NOMO-1 (cell line): ENCODE results near the gene NAALADL1.
A peak's percentile ranks its signal among the peaks of the same experiment; 100 is the strongest.
"Not testable (repeated sequence)": the region's sequence is repeated elsewhere in the genome, so short reads cannot be mapped to it uniquely, and the experiment has no call there.

ENCODE experiments used
- DNase-seq, 2 experiments: peaks; one replicate each; lab custom pipeline; 2025; ENCODE audit not compliant: unreplicated experiment in 2 of 2; lab: John Stamatoyannopoulos, UW

Gene NAALADL1

DNA sequence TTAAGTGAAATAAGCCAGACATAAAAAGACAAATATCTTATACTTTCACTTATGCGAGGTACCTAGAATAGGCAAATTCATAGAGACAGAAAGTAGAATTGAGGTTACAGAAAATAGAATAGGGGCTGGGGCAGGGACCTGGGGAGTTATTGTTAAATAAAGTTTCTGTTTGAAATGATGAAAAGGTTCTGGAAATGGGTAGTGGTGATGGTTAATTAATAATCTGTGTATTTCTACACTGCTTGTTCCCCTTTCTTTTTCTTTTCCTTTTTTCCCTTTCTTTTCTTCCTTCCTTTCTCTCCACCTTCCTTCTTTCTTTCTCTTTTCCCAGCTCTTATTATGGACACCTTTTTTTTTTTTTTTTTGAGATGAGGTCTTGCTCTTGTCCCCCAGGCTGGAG, 2.8 kb downstream of the NAALADL1 start:
- DNase-seq = no peak

DNA sequence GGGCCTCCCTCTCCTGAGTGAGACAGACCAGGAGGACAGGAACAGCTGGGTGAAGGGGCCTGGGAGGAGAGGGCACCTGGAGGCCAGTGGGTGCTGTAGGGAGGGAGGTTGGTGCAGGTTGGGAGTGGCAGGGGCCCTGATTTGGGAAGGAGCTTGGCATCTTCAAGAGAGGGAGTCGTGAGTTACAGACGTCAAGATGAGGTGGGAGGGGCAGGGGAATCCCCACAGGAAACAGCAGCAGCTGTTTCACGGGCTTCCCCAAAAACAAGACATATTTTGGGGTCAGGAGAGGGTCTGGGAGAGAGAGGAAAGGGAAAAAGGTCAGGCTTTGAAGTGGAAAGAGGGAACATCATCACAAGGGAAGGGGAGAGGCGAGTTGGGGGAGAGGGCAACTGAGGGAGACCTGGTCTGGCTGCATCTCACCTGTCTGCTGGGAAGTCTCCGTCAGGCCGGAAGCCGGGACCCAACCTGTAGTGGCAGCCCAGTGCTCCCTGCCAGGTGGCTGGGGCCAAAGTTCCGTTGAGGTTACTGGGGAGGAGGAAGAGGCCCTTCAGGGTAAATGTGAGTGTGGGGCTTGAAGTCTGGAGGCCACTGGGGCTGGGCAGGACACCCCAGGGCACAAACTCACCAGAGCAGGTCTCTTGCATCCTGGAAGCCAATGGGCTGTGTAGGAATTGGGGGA, 4.4 kb downstream of the NAALADL1 start:
- DNase-seq = no peak

DNA sequence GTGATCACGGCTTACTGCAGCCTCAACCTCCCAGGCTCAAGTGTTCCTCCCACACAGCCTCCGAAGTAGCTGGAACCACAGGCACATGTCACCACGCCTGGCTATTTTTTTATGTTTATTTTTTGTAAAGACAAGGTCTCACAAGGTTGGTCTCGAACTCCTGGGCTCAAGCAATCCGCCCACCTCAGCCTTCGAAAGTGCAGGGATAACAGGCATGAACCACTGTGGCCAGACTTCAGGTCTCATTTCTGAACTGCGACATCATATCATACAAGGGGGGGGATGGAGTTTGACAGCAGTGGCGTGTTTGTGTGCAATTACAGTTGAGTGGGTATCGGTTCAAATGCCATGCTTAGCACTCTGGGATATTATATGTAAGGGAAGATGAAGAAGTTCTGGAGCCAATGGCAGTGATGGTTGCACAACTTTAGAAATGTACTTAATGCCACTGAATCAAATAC, 6.9 kb downstream of the NAALADL1 start:
- no peak for DNase-seq

DNA sequence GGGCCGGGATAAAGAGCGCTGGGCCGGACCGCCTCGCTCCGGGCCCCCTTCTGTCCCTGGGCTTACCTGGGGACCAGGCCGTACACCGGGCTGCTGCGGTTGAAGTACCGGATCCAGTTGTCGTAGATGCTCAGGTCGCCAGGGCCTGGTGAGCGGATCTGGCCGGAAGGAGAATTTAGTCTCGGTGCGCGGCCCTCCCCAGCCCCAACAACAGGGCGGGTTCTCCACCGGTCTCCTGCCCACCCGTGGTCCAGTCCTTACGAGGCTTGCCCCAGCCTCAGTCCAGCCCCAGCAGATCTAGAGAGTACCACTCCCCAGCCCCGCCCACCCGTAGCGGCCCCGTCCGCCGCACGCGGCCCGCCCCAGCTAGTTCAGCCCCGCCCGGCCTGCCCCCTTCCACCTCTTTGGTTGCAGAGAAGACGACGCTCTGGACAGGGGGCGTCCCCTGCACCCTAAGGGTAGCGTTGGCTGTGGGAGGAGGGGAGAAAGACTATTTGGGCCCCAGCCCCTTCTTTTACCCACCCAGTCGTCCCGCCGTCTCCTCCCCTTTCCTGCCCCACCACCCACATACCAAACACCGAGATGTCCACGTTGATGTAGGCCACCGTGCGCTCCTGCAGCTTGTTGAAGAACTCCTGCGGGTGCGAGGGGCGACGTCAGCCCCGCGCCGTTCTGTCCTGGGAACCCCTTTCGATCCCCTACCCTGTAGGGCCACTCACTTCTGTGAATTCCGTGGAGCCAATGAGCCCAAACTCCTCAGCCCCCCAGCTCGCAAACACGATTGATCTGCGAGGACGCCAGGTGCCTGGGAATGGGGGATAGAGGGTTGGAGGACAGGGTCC, 10.6 kb downstream of the NAALADL1 start:
- DNase-seq = no peak

DNA sequence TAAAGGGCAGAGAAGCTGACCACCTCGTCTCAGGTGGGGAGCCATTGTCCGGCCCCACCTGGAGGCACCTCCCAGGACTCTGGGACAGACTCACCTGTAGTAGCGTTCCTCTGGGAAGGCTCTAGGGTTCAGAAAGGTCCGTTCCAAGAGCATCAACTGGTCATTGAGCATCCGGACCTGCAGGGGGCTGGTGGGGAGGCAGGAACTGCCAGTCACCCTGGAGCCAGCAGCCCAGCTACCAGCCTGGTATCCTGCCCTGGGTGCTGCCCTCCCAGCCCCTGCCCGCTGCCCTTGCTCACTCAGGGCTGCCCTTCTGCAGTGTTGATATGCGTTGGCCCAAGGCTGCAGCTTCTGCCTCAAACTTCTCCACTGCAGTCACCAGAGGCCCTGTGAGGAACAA, 12.6 kb downstream of the NAALADL1 start:
- no peak for DNase-seq

DNA sequence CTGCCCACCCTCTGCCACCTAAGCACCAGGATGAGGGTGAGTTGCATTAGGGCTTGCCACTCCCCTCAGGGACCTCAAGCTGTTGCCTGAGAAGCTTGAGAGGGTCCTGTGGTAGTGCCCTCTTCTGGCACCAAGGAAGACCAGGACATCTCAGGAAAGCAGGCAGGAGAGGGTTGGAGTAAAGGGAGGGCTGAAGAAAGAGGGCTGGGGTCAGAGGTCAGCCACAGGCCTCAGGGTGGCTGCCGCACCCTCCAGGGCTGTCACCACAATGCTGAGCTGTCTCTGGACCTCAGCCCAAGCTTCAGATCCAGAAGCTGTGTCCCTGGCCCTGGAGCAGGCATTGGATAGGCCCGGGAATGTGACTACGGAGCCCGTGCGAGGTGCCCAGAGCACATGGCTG, 13.3 kb downstream of the NAALADL1 start:
- no peak for DNase-seq

DNA sequence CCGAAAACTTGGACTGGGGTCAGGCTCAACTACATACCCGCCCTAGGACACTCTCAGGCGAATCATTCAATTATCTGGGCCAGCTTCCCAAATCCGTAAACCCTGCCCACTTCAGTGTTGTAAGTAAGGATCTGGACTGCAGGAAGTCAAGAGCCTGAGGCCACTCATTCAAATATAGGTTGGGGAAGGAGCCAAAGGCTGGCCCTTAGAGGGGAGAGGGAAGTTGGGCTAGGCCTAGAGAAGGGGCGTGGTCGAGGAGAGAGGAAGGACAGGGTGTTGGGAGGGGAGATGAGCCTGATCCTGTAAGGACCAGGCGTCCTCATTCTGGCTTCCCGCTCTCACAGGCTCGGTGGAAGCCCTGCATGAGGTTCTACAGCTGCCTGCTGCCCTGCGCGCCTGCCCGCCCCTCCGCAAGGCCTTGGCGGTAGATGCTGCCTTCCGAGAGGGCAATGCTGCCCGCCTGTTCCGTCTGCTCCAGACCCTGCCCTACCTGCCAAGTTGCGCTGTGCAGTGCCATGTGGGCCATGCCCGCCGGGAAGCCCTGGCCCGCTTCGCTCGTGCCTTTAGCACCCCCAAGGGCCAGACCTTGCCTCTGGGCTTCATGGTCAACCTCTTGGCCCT, 14.4 kb downstream of the NAALADL1 start:
- peak; percentile 50 to 59 for DNase-seq

DNA sequence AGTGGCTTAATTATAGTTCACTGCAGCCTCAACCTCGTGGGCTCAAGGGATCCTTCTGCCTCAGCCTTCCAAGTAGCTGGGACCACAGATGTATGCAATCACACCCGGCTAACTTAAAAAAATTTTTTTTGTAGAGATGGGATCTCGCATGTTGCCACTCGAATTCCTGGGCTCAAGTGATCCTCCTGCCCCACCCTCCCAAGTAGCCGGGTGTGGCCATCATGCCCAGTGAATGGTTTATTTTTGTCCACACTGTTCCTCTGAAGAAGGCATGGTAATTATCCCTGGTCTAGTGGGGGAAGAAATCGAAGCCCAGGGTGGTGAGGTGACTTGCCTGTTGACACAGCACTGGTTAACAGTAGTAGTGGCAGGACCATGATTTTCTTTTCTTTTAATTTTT, 15.5 kb downstream of the NAALADL1 start:
- no peak for DNase-seq

DNA sequence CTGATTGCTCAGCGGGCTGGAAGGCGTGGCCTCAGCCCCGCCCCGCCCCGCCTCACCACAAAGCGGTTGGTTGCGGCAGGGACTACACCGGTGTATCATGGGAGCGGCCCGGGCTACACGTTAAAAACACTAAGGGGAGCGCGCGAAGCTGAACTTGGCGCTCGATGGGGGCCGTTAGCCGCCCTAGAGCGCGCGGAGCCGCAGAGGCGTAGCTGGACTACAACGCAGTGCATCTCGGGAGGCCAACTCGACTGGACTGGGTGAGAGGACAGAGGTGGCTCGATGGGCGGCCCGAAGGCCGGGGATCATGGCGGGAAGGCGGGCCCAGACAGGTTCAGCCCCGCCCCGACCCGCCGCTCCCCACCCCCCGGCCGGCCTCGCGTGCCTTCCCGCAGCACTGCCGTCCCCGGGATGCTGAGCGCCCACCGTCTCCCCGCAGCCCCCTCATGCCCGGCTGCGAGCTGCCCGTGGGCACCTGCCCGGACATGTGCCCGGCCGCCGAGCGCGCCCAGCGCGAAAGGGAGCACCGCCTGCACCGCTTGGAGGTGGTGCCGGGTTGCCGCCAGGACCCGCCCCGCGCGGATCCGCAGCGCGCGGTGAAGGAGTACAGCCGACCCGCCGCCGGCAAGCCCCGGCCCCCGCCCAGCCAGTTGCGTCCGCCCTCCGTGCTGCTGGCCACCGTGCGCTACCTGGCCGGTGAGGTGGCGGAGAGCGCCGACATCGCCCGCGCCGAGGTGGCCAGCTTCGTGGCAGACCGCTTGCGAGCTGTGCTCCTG, 17.3 kb downstream of the NAALADL1 start, which contains the start of gene SAC3D1:
Gene SAC3D1 (plus strand): TSS at position 364 of the 776 bp plus-strand sequence. CDS start 83 bp downstream, at position 447.
- DNase-seq = peak; percentile 97 to 98

DNA sequence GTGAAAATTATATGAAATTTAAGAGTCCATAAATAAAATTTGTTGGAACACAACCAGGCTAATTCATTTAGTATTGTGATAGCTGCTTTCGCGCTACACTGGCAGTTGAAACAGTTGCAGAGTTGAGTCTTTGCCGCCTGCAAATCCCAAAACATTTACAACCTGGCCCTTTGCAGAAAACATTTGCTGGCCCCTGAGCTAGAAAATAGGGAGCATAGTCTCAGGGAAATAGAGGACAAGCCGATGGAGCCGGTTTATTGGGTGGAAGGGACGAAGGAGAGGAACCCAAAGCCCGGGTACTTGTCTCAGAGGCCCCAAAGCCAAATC, 17.9 kb downstream of the NAALADL1 start:
- DNase-seq = no peak

DNA sequence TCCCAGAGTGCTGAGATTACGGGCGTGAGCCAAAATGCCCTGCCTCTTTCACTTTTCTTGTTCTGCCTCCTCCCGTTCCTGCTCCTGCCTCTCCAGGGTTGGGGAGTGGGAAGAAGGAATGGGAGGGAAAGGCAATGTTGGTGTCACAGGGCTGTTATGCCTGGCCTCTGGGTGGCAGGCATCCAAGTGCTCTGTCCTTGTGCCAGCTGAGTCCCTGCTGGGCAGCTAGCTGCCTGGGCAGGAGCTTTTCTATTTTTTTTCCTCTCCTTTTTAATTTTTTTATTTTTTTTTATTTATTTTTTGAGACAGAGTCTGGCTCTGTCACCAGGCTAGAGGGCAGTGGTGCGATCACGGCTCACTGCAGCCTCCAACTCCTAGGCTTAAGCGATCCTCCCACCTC, 21.4 kb downstream of the NAALADL1 start:
- no peak for DNase-seq

DNA sequence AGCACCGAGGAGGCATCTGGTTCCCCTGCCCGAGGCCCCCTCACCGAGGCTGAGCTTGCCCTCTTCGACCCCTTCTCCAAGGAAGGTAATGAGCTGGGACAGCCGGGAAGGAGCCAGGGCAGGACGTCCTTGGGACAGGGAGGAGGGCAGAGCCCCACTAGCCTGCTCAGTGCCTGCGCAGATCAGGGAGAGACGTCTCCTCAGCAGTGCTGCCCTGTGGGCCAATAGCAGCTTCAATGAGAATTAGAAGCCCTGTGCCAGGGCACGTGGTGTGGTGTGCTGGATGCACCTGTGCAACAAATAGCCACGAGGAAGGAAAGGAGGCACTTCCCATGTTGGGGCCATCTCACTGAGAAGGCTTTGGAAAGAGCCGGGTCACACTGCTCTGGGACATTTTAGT, 22.8 kb downstream of the NAALADL1 start:
- no peak for DNase-seq

DNA sequence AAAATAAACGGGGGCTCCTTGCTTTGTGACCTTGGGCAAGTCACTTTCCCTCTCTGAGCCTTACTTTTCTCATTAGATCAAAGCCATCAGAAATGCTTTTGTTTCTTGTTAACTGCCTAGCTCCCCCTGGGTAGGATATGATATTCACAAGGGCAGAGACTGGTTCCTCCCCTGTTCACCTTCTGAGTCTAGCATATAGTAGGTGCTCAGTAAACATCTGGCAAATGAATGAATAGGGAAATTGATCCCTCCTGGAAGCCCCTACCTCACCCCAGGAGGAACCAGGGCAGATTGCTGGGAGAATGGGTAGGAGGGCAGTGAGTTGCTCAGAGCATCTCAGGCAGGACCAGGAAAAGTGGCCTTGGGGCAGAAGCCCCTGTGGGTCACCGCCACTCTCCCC, 23.9 kb downstream of the NAALADL1 start:
- DNase-seq = no peak

DNA sequence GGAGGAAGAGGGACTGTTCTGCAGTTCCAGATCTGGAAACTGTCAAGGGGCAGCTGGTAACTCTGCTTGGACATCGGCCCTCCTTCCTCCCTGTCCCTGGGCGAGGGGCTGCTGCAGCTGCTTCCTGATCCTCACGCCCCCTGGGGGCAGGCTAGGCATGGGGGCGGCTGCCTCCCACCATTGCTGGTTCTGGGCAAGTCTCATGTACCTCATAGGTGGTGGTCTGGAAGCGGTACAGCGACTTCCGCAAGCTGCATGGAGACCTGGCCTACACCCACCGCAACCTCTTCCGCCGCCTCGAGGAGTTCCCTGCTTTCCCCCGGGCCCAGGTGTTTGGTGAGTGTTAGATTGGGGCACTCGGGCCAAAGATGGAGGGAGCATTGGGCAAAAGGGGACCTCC, 26.1 kb downstream of the NAALADL1 start:
- no peak for DNase-seq

DNA sequence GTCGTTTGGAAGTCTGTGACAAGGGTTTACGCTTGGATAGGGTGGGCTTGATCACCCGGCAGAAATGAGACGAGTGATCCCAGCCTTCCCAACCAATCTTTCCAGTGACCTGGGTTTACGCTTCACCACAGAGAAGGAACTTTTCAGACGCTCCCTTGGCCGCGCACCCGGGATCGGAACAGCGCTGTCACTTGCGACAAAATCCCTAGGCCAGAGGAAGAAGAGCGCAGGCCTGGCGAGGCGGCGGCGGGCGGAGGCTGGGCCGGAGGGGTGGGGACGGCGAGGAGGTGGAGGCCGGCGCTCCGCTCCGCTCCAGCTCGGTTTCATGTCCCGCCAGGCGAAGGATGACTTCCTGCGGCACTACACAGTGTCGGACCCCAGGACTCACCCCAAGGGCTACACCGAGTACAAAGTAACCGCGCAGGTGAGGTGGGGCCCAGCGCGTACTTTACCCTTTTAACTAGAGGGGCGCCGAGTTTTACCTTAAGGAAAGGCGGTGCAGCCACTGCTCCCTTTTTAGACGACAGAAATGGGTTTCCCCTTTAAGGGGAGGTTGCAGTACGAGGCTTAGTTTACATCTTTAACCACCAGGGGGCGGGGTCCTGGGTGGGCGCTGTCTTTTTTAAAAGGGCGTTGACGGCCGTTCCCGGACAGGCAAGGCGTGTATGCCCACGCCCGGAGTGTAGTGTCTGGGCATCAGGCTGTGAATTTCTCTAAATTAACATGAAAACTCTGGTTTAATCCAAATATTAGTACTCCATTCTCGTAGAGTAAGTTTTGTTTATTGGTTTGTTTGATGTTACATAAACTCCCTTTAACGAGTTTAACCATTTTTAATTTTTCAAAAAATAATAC, 30.9 kb downstream of the NAALADL1 start, which contains the start of gene SNX15:
Gene SNX15 (plus strand): TSS at position 227 of the 855 bp plus-strand sequence. CDS start 99 bp downstream, at position 326.
- DNase-seq = peak; percentile 98

DNA sequence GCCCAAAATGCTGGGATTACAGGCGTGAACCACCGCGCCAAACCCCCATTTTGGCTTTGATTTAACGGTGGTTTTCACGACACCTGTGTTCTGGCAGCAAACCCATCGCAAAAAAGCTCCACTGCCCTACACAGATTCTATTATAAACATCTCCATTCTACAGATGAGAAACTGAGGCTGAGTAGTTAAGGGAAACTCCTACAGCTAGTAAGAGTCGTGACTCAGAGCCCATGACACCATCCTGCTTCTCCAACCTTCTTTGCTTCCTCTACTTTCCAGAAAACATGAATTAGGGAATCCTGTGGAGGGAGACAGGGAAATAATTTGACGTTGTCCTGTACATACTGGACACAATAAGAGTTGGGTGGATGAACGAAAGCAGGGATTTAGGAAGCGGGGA, 31.5 kb downstream of the NAALADL1 start:
- DNase-seq = no peak

DNA sequence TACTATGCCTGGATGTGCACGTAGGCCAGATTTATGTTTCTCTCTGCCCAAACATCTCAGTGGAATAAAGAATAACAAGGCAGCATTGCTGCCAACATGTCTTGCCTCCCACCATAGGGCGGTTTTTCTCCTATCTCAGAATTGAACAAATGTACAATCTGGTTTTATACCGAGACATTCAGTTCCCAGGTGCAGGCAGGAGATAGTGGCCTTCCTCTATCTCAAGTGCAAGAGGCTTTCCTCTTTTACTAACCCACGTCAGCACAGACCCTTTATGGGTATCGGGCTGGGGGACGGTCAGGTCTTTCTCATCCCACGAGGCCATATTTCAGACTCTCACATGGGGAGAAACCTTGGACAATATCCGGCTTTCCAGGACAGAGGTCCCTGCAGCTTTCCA, 34.9 kb downstream of the NAALADL1 start:
- not testable (repeated sequence) for DNase-seq

DNA sequence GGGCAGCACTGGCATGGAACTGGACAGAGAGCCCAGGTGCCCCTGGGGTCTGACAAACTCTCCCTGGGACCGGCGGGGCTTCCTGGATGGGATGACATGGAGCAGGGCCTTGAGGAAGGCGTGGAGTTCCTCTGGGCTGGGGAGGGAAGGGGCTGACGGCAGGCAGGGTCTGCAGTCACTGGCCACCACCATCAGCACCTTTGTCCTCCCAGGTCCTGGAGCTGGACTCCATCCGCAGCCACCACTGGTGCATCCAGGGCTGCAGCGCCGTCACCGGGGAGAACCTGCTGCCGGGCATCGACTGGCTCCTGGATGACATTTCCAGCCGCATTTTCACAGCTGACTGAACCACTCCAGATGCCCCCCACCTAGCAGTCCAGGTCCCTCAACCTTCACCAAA, 36.8 kb downstream of the NAALADL1 start:
- DNase-seq = no peak

DNA sequence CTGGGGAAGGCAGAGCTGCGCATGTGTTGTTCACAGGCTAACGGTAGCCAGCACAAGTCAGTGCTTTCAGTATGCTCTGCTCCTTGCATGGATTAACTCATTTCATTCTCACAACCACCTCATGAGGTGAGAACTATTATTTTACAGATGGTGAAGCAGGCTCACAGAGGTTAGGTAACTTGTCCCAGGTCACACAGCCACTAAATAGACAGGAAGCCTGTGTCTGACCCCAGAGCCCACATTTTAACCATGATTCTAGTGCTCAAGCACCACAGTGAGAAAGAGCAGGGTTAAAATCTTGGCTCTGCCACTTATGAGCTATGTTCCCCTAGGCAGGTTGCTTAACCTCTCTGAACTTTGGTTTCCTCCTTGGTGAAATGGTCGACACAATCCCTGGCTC, 37.4 kb downstream of the NAALADL1 start:
- DNase-seq = no peak

DNA sequence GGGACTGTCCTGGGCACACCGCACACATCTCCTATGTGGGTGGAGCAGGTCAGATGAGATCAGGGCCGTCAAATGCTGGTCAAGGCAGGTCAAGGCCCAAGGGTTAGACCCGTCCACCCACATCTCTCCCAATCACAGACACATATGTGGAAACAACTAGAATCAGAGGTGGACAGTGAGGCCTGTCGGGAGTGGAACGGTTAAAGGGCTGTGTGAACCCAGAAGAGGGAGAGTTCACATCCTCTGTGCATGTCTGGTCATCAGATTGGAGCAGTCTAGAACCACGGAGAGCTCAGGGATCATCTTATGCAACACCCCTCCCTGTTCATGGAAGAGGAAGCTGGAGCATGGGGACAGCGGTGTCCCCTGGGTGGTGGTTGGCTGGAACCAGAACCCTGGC, 38.5 kb downstream of the NAALADL1 start:
- DNase-seq = no peak
